ENCODE data around the gene RSBN1. TPM values are rescaled to one million over a fixed set of nuclear protein-coding genes. Genes with fewer than 3 reads are reported as not detected.

RSBN1 gene
- total RNA-seq, 1 experiment from 2014 or later, result 10.7 TPM

- no peaks in the 10 kb centered on the region for H3K4me1 ChIP-seq (ENCODE audit: control insufficient read depth, insufficient read depth, low read length)
- BruUV-seq (replicated peaks), result no TSS peak
- ATAC-seq (no peak), DNase-seq (ENCODE audit: low read depth, low spot score) (no peak)
- in situ Hi-C loops (cut with HindIII; ENCODE audit: low pct_unique_long_range_greater_than_20kb, low sequenced_read_pairs), result no loop called here
- intact Hi-C loops (cut with micrococcal nuclease; ENCODE audit: unreplicated experiment), result no loop called here
- H3K27ac ChIP-seq (ENCODE audit: low read length), result no peak overlapping the region
- no peak overlapping the region for H3K4me3 ChIP-seq (ENCODE audit: low read depth in 2 of 2, low read length in 2 of 2)
- no peaks in the 10 kb centered on the region; the same call in 1 of the 2 replicates for H3K36me3 ChIP-seq (ENCODE audit: control insufficient read depth, insufficient read depth, low read length)
- TF ChIP-seq POLR2AphosphoS5 (IDR thresholded peaks at IDR 0.05; ENCODE audit: low read depth, low read length) (no peak), SIN3A (IDR thresholded peaks at IDR 0.05; ENCODE audit: borderline replicate concordance, insufficient read depth, low read depth, low read length) (no peak), CTCF (IDR thresholded peaks at IDR 0.05) (no peak), TCF7L2 (IDR thresholded peaks at IDR 0.05; ENCODE audit: low read depth, low read length) (no peak), REST (IDR thresholded peaks at IDR 0.05; ENCODE audit: insufficient read depth in 1 of 2, low read depth in 2 of 2, low read length in 1 of 2) (no peak)
- ChIA-PET POLR2A (no interaction called here), CTCF (no interaction called here)
- H3K9me3 ChIP-seq (ENCODE audit: control insufficient read depth, insufficient read depth, low read depth, low read length), result no peaks in the 10 kb centered on the region
- H3K27me3 ChIP-seq (ENCODE audit: control insufficient read depth, insufficient read depth, low read length), result no peaks in the 10 kb centered on the region
These were observed 97.5 kb downstream of the RSBN1 start for GRCh38 chr1:113714606-113715269.

Other genes starting within 250 kb of the RSBN1 start
- gene PHTF1, start 53.0 kb downstream of the RSBN1 start, total RNA-seq (2021; ENCODE audit: unreplicated experiment), result 32.0 TPM
- not detected for gene PTPN22, start 59.2 kb upstream of the RSBN1 start, total RNA-seq (2021; ENCODE audit: unreplicated experiment)
- gene BCL2L15, start 75.1 kb upstream of the RSBN1 start, total RNA-seq (2021; ENCODE audit: unreplicated experiment), result 0.10 TPM
- gene AP4B1, start 92.3 kb upstream of the RSBN1 start, total RNA-seq (2021; ENCODE audit: unreplicated experiment), result 14.2 TPM
- 8.6 TPM for gene DCLRE1B, start 92.8 kb upstream of the RSBN1 start, total RNA-seq (2021; ENCODE audit: unreplicated experiment)
- gene HIPK1, start 116.8 kb upstream of the RSBN1 start, total RNA-seq (2021; ENCODE audit: unreplicated experiment), result 41.5 TPM
- 0.15 TPM for gene OLFML3, start 167.0 kb upstream of the RSBN1 start, total RNA-seq (2021; ENCODE audit: unreplicated experiment)